Stomach smooth muscle (tissue), 2 donors: ENCODE data around the gene GIMAP4.

ENCODE experiments used
- H3K27ac ChIP-seq: one replicate; pipeline ENCODE4 v1.7.0; 2013; ENCODE audit warnings: mild to moderate bottlenecking, low read length, inconsistent platforms
- H3K27me3 ChIP-seq, 2 donors: one replicate each; pipeline ENCODE4 v1.7.0; 2013; ENCODE audit warnings: low read length in 2 of 2; ENCODE audit not compliant: insufficient read depth in 2 of 2, control insufficient read depth in 1 of 2
- H3K36me3 ChIP-seq, 2 donors: one replicate each; pipeline ENCODE4 v1.7.0; 2013; ENCODE audit warnings: low read length in 2 of 2; ENCODE audit not compliant: control insufficient read depth in 2 of 2, insufficient read depth in 2 of 2
- H3K4me1 ChIP-seq: one replicate; pipeline ENCODE4 v1.7.0; 2013; ENCODE audit warnings: low read length; ENCODE audit not compliant: control insufficient read depth, insufficient read depth
- H3K4me3 ChIP-seq, 2 donors: one replicate each; pipeline ENCODE4 v1.7.0; 2013; ENCODE audit warnings: low read length in 2 of 2
- H3K9ac ChIP-seq, 2 donors: one replicate each; pipeline ENCODE4 v1.7.0; 2013; ENCODE audit warnings: low read length in 2 of 2, mild to moderate bottlenecking in 1 of 2
- H3K9me3 ChIP-seq, 2 donors: one replicate each; pipeline ENCODE4 v1.7.0; 2013; ENCODE audit warnings: low read length in 2 of 2; ENCODE audit not compliant: control insufficient read depth in 2 of 2
- donor health status: healthy.
- donor health status: Pancreatic carcinoma.

The GIMAP4 gene

DNA sequence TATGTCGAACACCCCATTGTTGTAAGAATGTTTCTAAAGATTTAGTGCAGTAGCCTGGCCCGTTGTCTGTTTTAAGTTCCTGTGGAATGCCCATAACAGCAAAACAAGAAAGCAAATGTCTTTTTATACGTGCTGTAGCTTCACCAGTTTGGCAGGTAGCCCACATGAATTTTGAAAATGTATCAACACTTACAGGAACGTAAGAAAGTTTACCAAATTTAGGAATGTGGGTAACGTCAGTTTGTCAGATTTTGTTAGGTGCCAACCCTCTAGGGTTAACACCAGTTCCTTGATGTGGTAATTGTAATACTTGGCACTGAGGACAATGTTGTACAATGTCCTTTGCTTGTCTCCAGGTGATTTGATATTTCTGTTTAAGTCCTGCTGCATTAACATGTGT, 3.2 kb upstream of the GIMAP4 start:
- H3K9me3 ChIP-seq = no peaks in the 10 kb centered on the region
- no peak overlapping the region for H3K27ac ChIP-seq
- H3K4me1 ChIP-seq = no peaks in the 10 kb centered on the region
- no peaks in the 10 kb centered on the region for H3K36me3 ChIP-seq
- H3K9ac ChIP-seq = no peak overlapping the region
- H3K4me3 ChIP-seq = no peak overlapping the region
- H3K27me3 ChIP-seq = no peaks in the 10 kb centered on the region

DNA sequence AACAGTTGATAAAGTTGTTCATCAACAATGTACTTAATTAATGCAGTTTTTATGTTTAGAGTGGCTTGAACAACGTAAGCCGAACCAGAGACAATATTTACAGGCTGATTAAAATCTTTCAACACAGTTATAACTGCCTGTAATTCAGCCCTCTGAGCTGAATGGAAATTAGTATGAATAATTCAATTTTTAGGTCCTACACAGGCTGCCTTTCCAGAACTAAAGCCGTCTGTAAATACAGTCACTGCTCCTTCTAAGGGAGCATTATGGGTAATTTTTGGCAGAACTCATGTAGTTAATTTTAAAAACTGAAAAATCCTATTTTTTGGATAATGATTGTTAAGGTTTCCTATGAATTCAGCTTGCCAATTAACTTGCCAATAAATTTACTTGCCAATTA, 2.6 kb upstream of the GIMAP4 start:
- Histone ChIP-seq H3K36me3 (no peaks in the 10 kb centered on the region), H3K27me3 (no peaks in the 10 kb centered on the region), H3K4me1 (no peaks in the 10 kb centered on the region), H3K9ac (no peak overlapping the region), H3K27ac (no peak overlapping the region), H3K4me3 (no peak overlapping the region), H3K9me3 (no peaks in the 10 kb centered on the region)

DNA sequence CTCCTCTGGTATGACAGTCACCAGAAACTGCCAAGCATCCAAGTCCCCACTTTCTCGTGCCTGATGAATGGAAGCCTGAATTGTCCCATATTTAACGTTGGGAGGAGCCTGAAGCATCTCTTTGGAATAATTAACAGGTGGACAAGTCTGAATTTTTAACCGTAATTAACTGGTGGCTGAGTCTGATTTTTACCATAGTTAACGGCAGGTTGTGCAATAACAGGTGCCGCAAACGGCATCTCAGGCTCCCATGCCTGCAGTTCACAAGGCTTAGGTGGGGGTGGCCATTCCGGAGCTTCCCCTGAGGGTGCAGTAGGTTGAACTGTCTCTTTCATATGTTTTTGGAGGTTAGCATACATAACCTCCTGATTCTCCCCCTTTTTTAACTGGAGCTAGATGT, 2.0 kb upstream of the GIMAP4 start:
- Histone ChIP-seq H3K27ac (no peak overlapping the region), H3K4me3 (no peak overlapping the region)

DNA sequence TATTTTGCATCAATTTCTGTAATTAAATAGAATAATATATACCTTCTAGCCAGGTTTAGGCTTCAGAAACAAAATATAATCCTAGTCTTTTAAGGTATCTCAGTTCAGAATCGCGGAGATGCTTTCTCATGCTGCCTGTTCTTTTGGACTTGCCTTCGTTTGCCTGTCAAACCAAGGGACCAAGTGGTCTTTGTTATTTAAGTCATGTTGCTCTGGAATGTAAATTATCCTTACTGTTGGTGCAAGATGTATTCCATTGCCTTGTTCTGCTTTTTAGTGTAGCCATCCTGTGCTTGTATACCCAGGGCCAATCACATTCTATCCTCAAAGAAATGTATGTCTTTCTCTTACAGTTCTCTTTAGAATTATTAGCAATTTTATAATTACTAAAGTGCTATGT, 1.1 kb upstream of the GIMAP4 start:
- no peak overlapping the region for H3K9ac ChIP-seq
- no peaks in the 10 kb centered on the region for H3K9me3 ChIP-seq
- no peaks in the 10 kb centered on the region for H3K27me3 ChIP-seq
- no peaks in the 10 kb centered on the region for H3K4me1 ChIP-seq
- H3K27ac ChIP-seq = no peak overlapping the region
- H3K4me3 ChIP-seq = no peak overlapping the region
- peaks cover 0 to 3% of the 10 kb centered on the region in 2 donors for H3K36me3 ChIP-seq

More for the DNA sequence above, 2.0 kb upstream of the GIMAP4 start:
- no peaks in the 10 kb centered on the region for H3K9me3 ChIP-seq
- H3K9ac ChIP-seq = no peak overlapping the region
- H3K27me3 ChIP-seq = no peaks in the 10 kb centered on the region
- H3K36me3 ChIP-seq = no peaks in the 10 kb centered on the region
- H3K4me1 ChIP-seq = no peaks in the 10 kb centered on the region

DNA sequence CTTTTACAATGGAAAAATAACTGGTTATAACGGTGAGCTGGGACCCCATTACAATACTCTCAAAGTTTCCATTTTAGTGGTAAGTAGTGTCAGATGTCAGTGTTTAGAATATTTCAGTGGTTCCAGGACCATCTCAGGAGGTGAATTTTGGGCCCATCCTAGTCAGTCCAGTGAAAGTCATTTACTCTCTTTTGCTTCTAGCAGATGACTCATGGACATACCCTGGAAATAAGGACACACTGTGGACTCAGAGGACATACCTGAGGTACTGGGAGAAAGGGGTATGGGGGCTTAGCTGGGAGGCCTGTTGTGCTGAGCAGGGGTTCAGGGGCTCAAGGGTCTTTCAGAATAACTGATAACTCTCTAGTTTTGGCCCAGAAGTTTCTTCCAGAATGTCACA, 618 bp upstream of the GIMAP4 start:
- H3K9me3 ChIP-seq = no peaks in the 10 kb centered on the region
- no peaks in the 10 kb centered on the region for H3K27me3 ChIP-seq
- H3K36me3 ChIP-seq = peaks cover 0 to 3% of the 10 kb centered on the region in 2 donors
- no peak overlapping the region for H3K4me3 ChIP-seq
- no peaks in the 10 kb centered on the region for H3K4me1 ChIP-seq
- no peak overlapping the region for H3K9ac ChIP-seq
- H3K27ac ChIP-seq = no peak overlapping the region

DNA sequence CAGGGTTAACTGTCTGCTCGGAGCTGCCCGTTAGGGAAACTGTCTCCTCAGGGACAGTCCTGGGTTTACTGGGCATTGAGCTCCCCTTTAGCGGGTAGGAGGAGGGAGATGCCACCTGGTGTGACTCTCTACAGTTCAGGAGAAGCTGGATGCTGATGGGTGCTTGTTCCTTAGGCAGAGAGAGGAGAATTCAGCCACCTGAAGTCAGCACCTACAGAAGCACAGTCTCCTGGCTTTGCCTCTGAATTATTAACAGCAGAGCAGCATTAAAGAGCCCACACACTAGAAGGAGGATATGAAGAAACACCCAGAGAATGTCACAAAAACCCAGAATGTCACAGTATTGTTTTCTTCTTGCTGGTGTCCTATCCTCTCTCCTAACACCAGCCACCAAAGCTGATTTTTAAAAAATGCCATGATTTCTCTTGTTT, 696 bp downstream of the GIMAP4 start:
- peak overlapping the region; percentile 21 to 40 for H3K9ac ChIP-seq
- no peaks in the 10 kb centered on the region for H3K27me3 ChIP-seq
- H3K4me1 ChIP-seq = no peaks in the 10 kb centered on the region
- H3K27ac ChIP-seq = no peak overlapping the region
- peaks cover 0 to 3% of the 10 kb centered on the region in 2 donors for H3K36me3 ChIP-seq
- H3K4me3 ChIP-seq = peak overlapping the region; percentile 48 to 67
- H3K9me3 ChIP-seq = no peaks in the 10 kb centered on the region

DNA sequence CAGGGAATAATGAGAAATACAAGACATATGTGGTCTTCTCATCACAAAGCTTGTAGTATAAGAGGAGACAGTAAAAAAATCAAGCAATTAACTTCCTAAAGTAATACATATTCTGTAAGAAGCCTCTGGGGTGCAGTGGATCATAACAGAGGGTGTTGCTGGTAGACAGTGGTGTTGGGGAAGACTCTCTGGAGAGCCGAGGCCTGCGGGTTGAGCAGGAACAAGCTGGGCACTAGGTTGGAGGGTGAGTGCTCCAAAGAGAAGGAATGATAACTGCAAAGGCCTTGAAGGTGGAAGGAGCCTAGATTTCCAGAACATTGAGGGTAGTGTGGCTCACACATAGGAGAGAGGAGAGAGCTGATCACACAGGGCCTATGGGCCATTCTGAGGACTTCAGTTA, 1.5 kb downstream of the GIMAP4 start:
- H3K4me1 ChIP-seq = no peaks in the 10 kb centered on the region
- no peaks in the 10 kb centered on the region for H3K9me3 ChIP-seq
- H3K9ac ChIP-seq = no peak overlapping the region
- peaks cover 0 to 3% of the 10 kb centered on the region in 2 donors for H3K36me3 ChIP-seq
- no peaks in the 10 kb centered on the region for H3K27me3 ChIP-seq
- H3K27ac ChIP-seq = no peak overlapping the region
- H3K4me3 ChIP-seq = peak overlapping the region; percentile 24 to 27

DNA sequence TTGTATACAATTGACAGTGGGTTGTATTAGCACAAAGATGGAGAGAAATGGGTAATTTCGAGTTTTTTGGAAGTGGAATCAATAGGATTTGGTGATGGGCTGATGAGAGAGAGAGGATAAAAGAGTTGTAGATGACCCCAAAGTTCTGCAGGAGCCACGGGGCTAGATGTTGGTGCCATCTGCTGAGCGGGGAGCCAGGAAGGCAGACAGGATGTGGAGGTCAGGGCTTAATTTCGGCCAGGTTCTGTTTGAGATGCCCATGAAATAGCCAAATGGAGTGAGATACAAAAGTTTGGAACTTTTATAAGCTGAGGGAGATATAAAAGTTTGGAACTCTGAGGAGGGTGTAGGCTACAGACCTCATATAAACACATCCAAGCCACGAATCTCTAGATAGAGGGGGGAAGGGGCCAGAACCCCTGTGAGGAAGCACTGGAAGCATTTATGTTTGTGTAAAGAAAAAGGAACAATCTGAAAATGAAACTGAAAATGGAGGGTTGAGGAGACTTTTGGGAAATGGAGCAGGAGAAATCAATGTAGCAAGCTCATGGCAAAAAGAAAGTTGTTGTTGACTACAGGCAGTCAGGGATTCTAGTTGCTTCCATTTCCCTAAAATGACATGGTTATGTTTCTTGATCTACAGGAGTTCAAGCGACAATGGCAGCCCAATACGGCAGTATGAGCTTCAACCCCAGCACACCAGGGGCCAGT, 2.2 kb downstream of the GIMAP4 start:
- peaks cover 0 to 3% of the 10 kb centered on the region in 2 donors for H3K36me3 ChIP-seq
- no peaks in the 10 kb centered on the region for H3K4me1 ChIP-seq
- no peak overlapping the region for H3K27ac ChIP-seq
- no peaks in the 10 kb centered on the region for H3K9me3 ChIP-seq
- H3K4me3 ChIP-seq = peak overlapping the region in 1 of 2 donors; percentile 29
- H3K9ac ChIP-seq = no peak overlapping the region
- no peaks in the 10 kb centered on the region for H3K27me3 ChIP-seq

DNA sequence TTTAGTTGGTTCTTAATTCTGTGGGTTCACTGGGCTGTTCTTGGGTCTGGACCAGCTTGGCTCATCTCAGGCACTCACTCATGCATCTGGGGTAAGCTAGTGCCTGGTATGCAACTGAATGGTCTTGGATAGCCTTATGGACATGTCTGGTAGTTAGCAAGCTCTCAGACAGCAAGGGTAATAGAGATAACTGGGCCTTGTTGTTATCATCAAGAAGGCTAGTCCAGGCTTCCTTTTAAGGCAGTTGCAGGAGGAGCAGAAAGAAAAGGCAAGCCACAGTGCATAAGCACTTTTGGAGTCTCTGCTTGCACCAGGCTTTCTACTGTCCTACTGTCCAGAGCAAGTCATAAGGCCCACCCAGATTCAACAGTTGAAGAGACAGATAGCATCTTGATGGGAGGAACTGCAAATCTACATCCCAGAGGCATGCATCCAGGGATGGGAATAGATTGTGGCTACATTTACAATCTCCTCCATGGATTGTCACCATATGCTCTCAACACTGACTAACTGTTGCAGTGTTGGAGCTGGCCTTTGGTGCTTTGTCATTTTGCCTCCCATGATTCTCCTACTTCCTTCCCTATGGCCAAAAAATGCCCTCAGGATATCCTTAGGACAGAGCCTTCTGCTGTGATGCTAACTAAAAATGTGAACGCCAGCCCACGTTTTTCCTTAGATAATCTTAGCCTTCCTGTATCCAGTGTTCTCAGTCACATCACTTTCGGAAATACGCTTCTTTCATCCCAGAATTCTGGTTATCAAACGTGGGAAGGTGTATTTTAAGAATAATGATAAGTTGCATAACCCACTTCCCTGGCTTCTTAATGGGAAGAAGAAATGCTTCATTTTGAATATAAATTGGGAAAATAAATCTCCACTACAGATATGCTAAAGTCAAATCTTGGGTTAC, 3.6 kb downstream of the GIMAP4 start:
- Histone ChIP-seq H3K27me3 (no peaks in the 10 kb centered on the region), H3K9me3 (no peaks in the 10 kb centered on the region), H3K4me1 (no peaks in the 10 kb centered on the region), H3K9ac (no peak overlapping the region), H3K27ac (no peak overlapping the region), H3K4me3 (no peak overlapping the region), H3K36me3 (peaks cover 0 to 3% of the 10 kb centered on the region in 2 donors)

DNA sequence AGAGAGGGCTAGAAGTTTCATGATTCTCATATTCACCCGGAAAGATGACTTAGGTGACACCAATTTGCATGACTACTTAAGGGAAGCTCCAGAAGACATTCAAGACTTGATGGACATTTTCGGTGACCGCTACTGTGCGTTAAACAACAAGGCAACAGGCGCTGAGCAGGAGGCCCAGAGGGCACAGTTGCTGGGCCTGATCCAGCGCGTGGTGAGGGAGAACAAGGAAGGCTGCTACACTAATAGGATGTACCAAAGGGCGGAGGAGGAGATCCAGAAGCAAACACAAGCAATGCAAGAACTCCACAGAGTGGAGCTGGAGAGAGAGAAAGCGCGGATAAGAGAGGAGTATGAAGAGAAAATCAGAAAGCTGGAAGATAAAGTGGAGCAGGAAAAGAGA, 5.3 kb downstream of the GIMAP4 start:
- no peak overlapping the region for H3K9ac ChIP-seq
- no peaks in the 10 kb centered on the region for H3K27me3 ChIP-seq
- H3K9me3 ChIP-seq = no peaks in the 10 kb centered on the region
- peaks cover 0 to 3% of the 10 kb centered on the region in 2 donors for H3K36me3 ChIP-seq
- no peak overlapping the region for H3K27ac ChIP-seq
- H3K4me3 ChIP-seq = no peak overlapping the region
- H3K4me1 ChIP-seq = no peaks in the 10 kb centered on the region
